GM12873 (cell line): ENCODE measurements around the gene CDK7.

ENCODE experiments used
- CTCF ChIP-seq: IDR thresholded peaks from 2 replicates; pipeline ENCODE4 v1.5.1; 2012; ENCODE audit warnings: low read depth, mild to moderate bottlenecking, moderate library complexity, low read length, control low read depth; ENCODE audit not compliant: insufficient read depth; ENCODE audit errors: missing control alignments

CDK7 gene

GRCh38 chr5:69300537-69301203, 66.0 kb downstream of the CDK7 start:
- TF ChIP-seq CTCF: no peak

GRCh38 chr5:69305512-69305911, 70.8 kb downstream of the CDK7 start:
- TF ChIP-seq CTCF: no peak

GRCh38 chr5:69308046-69308553, 73.4 kb downstream of the CDK7 start:
- TF ChIP-seq CTCF: no peak

- TF ChIP-seq CTCF: no peak
These were observed 74.7 kb downstream of the CDK7 start for GRCh38 chr5:69309380-69309779.

- no peak for TF ChIP-seq CTCF
These were observed 77.9 kb downstream of the CDK7 start for GRCh38 chr5:69312459-69313160.

GRCh38 chr5:69313428-69313827, 78.7 kb downstream of the CDK7 start:
- TF ChIP-seq CTCF: no peak

GRCh38 chr5:69315972-69316371, 81.3 kb downstream of the CDK7 start:
- TF ChIP-seq CTCF: no peak
